ENCODE results near the gene ST3GAL6. TPM values are rescaled to one million over a fixed set of nuclear protein-coding genes. Genes with fewer than 3 reads are reported as not detected.

The ST3GAL6 gene
- total and polyA plus RNA-seq, 2 of the 13 experiments (the other 11 are each of a cell fraction or from before 2014, with no cell fraction given) = 17.5 to 23.2 TPM

GRCh38 chr3:98784042-98784441, 20.9 kb downstream of the ST3GAL6 start (continued):
- TF ChIP-seq GPBP1L1 (CRISPR knock-in tag; IDR thresholded peaks at IDR 0.05) (no peak), ONECUT2 (CRISPR knock-in tag; IDR thresholded peaks at IDR 0.05) (no peak), ETV5 (CRISPR knock-in tag; IDR thresholded peaks at IDR 0.05; ENCODE audit: borderline replicate concordance) (no peak), UBTF (CRISPR knock-in tag; IDR thresholded peaks at IDR 0.05) (no peak), HNRNPUL1 (IDR thresholded peaks at IDR 0.05; ENCODE audit: low read depth, low read length) (no peak), MAZ (IDR thresholded peaks at IDR 0.05; ENCODE audit: borderline replicate concordance, low read depth, low read length) (no peak), MAZ (CRISPR knock-in tag; IDR thresholded peaks at IDR 0.05; ENCODE audit: low read depth) (no peak), CTCF (CRISPR knock-in tag; IDR thresholded peaks at IDR 0.05) (no peak), ZNF839 (CRISPR knock-in tag; IDR thresholded peaks at IDR 0.05; ENCODE audit: borderline replicate concordance) (no peak), GLMP (CRISPR knock-in tag; IDR thresholded peaks at IDR 0.05; ENCODE audit: borderline replicate concordance) (no peak), KLF15 (CRISPR knock-in tag; IDR thresholded peaks at IDR 0.05; ENCODE audit: borderline replicate concordance) (no peak), PRDM10 (CRISPR knock-in tag; IDR thresholded peaks at IDR 0.05; ENCODE audit: low read depth) (peak; percentile 24; the same call in 1 of the 2 replicates), ZNF670 (CRISPR knock-in tag; IDR thresholded peaks at IDR 0.05; ENCODE audit: borderline replicate concordance) (no peak), ZNF34 (CRISPR knock-in tag; IDR thresholded peaks at IDR 0.05; ENCODE audit: borderline replicate concordance) (no peak), RBM22 (optimal IDR thresholded peaks at IDR 0.05; ENCODE audit: low read length) (no peak), MZF1 (CRISPR knock-in tag; IDR thresholded peaks at IDR 0.05; ENCODE audit: borderline replicate concordance) (no peak), ZNF362 (CRISPR knock-in tag; IDR thresholded peaks at IDR 0.05; ENCODE audit: borderline replicate concordance) (no peak), HOXA7 (CRISPR knock-in tag; IDR thresholded peaks at IDR 0.05) (no peak)
